AG04449 (cell line): ENCODE data around the gene DOCK9.

Experiments
- CTCF ChIA-PET: fragments of 350-600 bp; formaldehyde crosslinking; extraction: SDS; loops from one replicate; lab custom pipeline; 2021; ENCODE audit warnings: antibody characterized with exemption; lab: Yijun Ruan, JAX
- POLR2A ChIA-PET: fragments of 400-600, 350-600 bp; formaldehyde crosslinking; extraction: SDS; loops from one replicate; lab custom pipeline; 2020; ENCODE audit warnings: antibody characterized with exemption, inconsistent platforms; lab: Yijun Ruan, JAX
- DNase-seq: peaks from one replicate; pipeline ENCODE4 v3.0.0-alpha.2; 2010; ENCODE audit warnings: low read depth, low spot score
- H3K4me3 ChIP-seq: 2 replicates; pipeline ENCODE4 v1.5.1; 2011; ENCODE audit warnings: low read depth, mild to moderate bottlenecking, control low read depth, low read length
- TF ChIP-seq, protein P1 (sequence below): IDR thresholded peaks from one replicate; pipeline ENCODE4 v1.5.1; 2011; ENCODE audit warnings: mild to moderate bottlenecking, moderate library complexity, low read length, control low read depth, inconsistent platforms; ENCODE audit not compliant: insufficient read depth; ENCODE audit errors: missing control alignments

The DOCK9 gene

GRCh38 chr13:98771838-98772611, 205.8 kb downstream of the DOCK9 start:
- CTCF ChIA-PET: no interaction called here
- no peak overlapping the region for H3K4me3 ChIP-seq
- TF ChIP-seq, protein P1, sequence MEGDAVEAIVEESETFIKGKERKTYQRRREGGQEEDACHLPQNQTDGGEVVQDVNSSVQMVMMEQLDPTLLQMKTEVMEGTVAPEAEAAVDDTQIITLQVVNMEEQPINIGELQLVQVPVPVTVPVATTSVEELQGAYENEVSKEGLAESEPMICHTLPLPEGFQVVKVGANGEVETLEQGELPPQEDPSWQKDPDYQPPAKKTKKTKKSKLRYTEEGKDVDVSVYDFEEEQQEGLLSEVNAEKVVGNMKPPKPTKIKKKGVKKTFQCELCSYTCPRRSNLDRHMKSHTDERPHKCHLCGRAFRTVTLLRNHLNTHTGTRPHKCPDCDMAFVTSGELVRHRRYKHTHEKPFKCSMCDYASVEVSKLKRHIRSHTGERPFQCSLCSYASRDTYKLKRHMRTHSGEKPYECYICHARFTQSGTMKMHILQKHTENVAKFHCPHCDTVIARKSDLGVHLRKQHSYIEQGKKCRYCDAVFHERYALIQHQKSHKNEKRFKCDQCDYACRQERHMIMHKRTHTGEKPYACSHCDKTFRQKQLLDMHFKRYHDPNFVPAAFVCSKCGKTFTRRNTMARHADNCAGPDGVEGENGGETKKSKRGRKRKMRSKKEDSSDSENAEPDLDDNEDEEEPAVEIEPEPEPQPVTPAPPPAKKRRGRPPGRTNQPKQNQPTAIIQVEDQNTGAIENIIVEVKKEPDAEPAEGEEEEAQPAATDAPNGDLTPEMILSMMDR: no peak
- POLR2A ChIA-PET: no interaction called here
- no peak for DNase-seq

- no peak overlapping the region for H3K4me3 ChIP-seq
- POLR2A ChIA-PET: no interaction called here
- TF ChIP-seq, protein P1: no peak
- no peak for DNase-seq
- CTCF ChIA-PET: no interaction called here
Measured at GRCh38 chr13:98769736-98770135, 208.1 kb downstream of the DOCK9 start.

GRCh38 chr13:98768522-98768921, 209.3 kb downstream of the DOCK9 start:
- no peak overlapping the region for H3K4me3 ChIP-seq
- ChIA-PET POLR2A (no interaction called here), CTCF (no interaction called here)
- TF ChIP-seq, protein P1: no peak
- no peak for DNase-seq

DNA sequence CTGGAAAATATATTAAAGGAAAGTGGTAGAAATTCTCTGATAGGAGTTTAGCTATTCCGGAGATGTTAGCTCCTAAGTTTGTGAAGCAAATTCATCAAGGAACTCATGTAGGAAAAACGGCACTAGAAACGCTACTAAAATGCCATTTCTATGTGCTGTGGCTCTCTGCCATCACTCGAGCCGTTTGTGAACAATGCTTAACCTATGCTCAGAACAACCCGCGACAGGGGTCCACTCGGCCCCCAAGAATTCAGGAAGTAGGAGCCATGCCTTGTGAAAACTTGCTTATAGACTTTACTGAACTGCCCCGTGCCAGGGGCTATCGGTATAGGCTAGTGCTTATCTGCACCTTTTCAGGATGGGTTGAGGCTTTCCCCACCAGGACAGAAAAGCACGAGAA, 211.2 kb downstream of the DOCK9 start:
- H3K4me3 ChIP-seq: no peak overlapping the region
- TF ChIP-seq, protein P1: no peak
- POLR2A ChIA-PET: no interaction called here

GRCh38 chr13:98765996-98766519, 211.8 kb downstream of the DOCK9 start:
- H3K4me3 ChIP-seq: no peak overlapping the region
- DNase-seq: no peak
- ChIA-PET POLR2A (interaction anchor here (0.5 kb wide), 1 partner anchor 207 kb away, joined by 3 read pairs; no protein-coding TSS in a partner anchor), CTCF (interaction anchor here (0.9 to 1.2 kb wide), 2 partner anchors 11 to 78 kb away, joined by 3 to 4 read pairs; no protein-coding TSS in a partner anchor)
- TF ChIP-seq, protein P1: no peak

More for the DNA sequence above, 211.2 kb downstream of the DOCK9 start:
- no peak for DNase-seq
- CTCF ChIA-PET: interaction anchor here (0.9 to 1.2 kb wide), 2 partner anchors 10 to 77 kb away, joined by 3 to 4 read pairs; no protein-coding TSS in a partner anchor

DNA sequence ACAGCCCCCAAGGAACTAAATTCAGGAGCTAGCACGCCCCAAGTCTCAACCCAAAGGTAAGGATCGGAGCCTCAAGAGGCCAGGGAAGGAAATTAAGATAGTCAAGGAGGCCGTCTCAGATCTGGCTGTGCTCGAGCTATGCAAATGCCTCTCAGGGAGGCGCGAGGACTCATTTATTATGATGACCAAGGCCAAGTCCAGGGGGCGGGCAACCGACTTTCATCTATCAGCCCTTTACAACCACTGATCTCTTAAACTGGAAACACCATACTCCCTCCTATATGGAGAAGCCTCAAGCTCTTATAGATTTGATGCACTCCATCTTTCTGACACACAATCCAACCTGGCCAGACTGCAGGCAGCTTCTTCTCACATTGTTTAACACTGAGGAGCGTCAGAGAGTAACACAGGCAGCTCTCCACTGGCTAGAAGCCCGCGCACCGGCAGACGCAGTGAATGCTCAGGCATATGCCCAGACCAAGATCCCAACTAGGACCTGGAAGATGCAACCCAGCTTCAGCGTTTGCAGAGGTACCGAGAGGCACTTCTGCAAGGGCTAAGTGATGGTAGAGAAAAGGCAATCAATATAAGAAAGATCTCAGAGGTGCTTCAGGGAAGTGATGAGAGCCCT, 215.8 kb downstream of the DOCK9 start:
- peak overlapping the region; percentile 42 for H3K4me3 ChIP-seq
- TF ChIP-seq, protein P1: no peak
- CTCF ChIA-PET: interaction anchor here (1.2 kb wide), 1 partner anchor 11 kb away, joined by 3 read pairs; no protein-coding TSS in a partner anchor
- DNase-seq: no peak
- POLR2A ChIA-PET: no interaction called here
